Mesenteric fat pad (tissue), 1 donor: Measurements from ENCODE around the gene MTCL1. TPM values are rescaled to one million over a fixed set of nuclear protein-coding genes. Genes with fewer than 3 reads are reported as not detected.

Source experiments
- DNase-seq: peaks from one replicate; pipeline ENCODE4 v3.0.0-alpha.2; 2020; ENCODE audit warnings: low spot score
- total RNA-seq: library from RNA; stranded (reverse); fragmentation: NEBNext Ultra II Directional; extraction: Animal tissue kit (Norgen Biotek cat#: 25700); gene quantifications from one replicate; pipeline ENCODE4 v1.2.1, GENCODE V29; 2021
- donor health status: DM: yes; HTN: yes; CAD: no.

Gene MTCL1
- total RNA-seq, 1 donor from 2014 or later = 2.3 TPM

GRCh38 chr18:8826971-8827370, 121.6 kb downstream of the MTCL1 start:
- DNase-seq = no peak

- DNase-seq = no peak
Observed at GRCh38 chr18:8828300-8828699, 122.9 kb downstream of the MTCL1 start.

- DNase-seq = no peak
Observed at GRCh38 chr18:8828798-8829197, 123.4 kb downstream of the MTCL1 start.

GRCh38 chr18:8830067-8831060, 125.0 kb downstream of the MTCL1 start:
- no peak for DNase-seq

GRCh38 chr18:8831112-8831511, 125.8 kb downstream of the MTCL1 start:
- no peak for DNase-seq

GRCh38 chr18:8831531-8831930, 126.2 kb downstream of the MTCL1 start:
- no peak for DNase-seq

- DNase-seq = no peak
Observed at GRCh38 chr18:8833480-8833879, 128.1 kb downstream of the MTCL1 start.

- no peak for DNase-seq
Observed at GRCh38 chr18:8834881-8835280, 129.5 kb downstream of the MTCL1 start.

GRCh38 chr18:8835521-8835953, 130.2 kb downstream of the MTCL1 start:
- no peak for DNase-seq

GRCh38 chr18:8839281-8839680, 133.9 kb downstream of the MTCL1 start:
- no peak for DNase-seq

GRCh38 chr18:8841781-8842485, 136.6 kb downstream of the MTCL1 start:
- DNase-seq = no peak

- no peak for DNase-seq
Observed at GRCh38 chr18:8842506-8842905, 137.2 kb downstream of the MTCL1 start.

- no peak for DNase-seq
Observed at GRCh38 chr18:8843005-8843404, 137.6 kb downstream of the MTCL1 start.

GRCh38 chr18:8844721-8845148, 139.4 kb downstream of the MTCL1 start:
- DNase-seq = no peak

- DNase-seq = no peak
Observed at GRCh38 chr18:8845506-8845905, 140.2 kb downstream of the MTCL1 start.

- no peak for DNase-seq
Observed at GRCh38 chr18:8847066-8847755, 141.9 kb downstream of the MTCL1 start.

- no peak for DNase-seq
Observed at GRCh38 chr18:8847900-8848299, 142.5 kb downstream of the MTCL1 start.

- no peak for DNase-seq
Observed at GRCh38 chr18:8848541-8848940, 143.2 kb downstream of the MTCL1 start.

- DNase-seq = no peak
Observed at GRCh38 chr18:8849696-8850095, 144.3 kb downstream of the MTCL1 start.

GRCh38 chr18:8851659-8852058, 146.3 kb downstream of the MTCL1 start:
- no peak for DNase-seq

- no peak for DNase-seq
Observed at GRCh38 chr18:8854550-8854949, 149.2 kb downstream of the MTCL1 start.

- no peak for DNase-seq
Observed at GRCh38 chr18:8854962-8855361, 149.6 kb downstream of the MTCL1 start.
